Stimulated activated CD8-positive, alpha-beta memory T cell treated with anti-CD3 and anti-CD28 coated beads, Interleukin-4, amount 100 ng/mL, for 1 hour (primary cell): ENCODE data around the gene LPCAT2.

Source experiments
- DNase-seq, 2 donors: peaks; one replicate each; pipeline ENCODE4 v3.0.0-alpha.2; 2020; ENCODE audit warnings: low read depth in 2 of 2, low spot score in 1 of 2

LPCAT2 gene

GRCh38 chr16:55479430-55480140 is 29.3 kb upstream of the LPCAT2 start:
- no peak for DNase-seq

- DNase-seq: no peak
These were observed 28.6 kb upstream of the LPCAT2 start for GRCh38 chr16:55480228-55480655.

DNA sequence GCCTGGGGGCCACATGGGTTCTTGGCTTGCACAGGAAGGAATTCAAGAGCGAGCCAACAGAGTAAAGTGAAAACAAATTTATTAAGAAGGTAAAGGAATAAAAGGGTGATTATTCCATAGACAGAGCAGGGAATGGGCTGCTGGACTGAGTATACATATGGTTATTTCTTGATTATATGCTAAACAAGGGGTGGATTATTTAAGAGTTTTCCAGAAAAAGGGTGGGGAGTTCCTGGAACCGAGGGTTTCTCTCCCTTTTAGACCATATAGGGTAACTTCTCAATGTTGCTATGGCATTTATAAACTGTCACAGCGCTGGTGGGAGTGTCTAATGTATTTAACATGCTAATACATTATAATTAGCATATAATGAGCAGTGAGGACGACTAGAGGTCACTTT is 27.8 kb upstream of the LPCAT2 start:
- no peak for DNase-seq

DNA sequence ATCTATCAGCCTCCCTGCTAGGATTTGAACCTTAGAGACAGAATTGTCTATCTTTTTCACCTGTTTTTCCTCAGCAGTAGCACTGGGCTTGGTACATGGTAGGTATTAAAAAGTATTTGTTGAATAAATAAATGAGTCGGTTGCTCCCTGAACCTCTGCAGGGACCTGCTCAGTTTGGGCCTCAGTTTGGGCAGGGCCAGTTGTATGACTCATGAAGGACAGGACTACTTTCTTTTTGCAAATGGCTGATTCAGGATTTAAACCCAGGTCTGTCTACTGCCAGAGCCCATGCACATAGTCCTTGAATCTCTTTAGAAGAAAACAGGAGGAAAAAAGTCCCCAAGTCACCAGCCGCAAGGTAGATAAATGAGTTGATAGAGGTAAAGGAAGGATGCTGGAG is 26.8 kb upstream of the LPCAT2 start:
- DNase-seq: no peak

GRCh38 chr16:55487048-55487803 is 21.6 kb upstream of the LPCAT2 start:
- no peak for DNase-seq

DNA sequence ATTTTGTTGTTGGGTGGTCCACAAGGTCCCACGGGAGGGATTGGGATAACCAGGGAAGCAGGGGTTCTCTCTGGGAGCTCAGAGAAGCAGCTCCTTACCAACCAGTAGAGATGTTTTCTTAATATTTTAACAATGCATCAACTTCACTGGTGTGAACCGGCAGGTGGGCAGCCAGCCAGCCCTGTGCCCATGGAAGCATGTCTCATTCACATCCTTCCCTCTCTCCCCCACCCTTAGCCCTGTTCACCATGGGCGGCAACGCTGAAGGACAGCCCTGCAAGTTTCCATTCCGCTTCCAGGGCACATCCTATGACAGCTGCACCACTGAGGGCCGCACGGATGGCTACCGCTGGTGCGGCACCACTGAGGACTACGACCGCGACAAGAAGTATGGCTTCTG is 20.6 kb upstream of the LPCAT2 start:
- DNase-seq: no peak

DNA sequence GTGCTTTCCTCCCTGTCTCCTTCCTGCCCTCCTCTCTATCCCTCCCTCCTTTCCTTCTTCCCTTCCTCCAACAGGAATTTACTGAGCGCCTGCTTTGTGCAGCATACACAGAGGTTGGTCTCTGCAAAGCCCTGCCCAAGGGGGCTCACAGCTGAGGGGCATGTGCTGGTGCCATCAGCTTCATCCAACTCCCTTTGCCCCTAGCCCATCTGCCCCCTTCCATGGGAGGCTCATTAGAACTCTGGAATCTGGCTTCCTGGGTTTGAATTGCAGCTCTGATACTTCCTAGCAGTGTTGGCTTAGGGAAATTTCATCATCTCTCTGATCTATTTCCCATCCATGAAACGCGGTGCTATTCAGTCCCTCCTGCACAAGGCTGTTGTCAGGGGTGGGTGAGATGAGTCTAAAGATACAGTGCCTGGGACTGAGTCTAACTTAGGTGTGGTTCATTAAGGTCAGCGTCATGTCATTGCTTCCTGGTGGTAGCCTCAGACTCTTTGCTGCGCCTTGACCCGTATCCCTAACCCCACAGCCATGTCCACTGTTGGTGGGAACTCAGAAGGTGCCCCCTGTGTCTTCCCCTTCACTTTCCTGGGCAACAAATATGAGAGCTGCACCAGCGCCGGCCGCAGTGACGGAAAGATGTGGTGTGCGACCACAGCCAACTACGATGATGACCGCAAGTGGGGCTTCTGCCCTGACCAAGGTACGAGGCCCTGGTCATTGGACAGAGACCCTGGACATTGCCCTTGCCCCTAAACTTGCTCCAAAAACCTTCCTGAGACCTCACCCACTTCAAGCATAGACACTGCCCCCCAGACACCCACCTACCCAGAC is 19.5 kb upstream of the LPCAT2 start:
- DNase-seq: no peak

DNA sequence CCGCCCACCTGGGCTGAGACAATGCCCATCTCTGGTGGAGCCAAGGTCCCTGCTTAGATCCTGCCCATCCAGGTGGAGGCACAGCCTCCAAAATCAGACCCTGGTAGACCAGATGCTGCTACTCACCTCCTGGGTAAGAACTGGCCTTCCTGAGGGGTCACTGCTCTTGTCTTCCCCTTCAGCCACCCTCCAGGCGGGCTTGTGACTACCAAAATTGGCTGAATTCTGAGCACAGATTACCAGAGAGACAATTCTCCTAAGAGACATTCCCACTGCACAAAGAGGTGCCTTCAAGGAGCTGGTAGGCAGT is 19.0 kb upstream of the LPCAT2 start:
- no peak for DNase-seq

DNA sequence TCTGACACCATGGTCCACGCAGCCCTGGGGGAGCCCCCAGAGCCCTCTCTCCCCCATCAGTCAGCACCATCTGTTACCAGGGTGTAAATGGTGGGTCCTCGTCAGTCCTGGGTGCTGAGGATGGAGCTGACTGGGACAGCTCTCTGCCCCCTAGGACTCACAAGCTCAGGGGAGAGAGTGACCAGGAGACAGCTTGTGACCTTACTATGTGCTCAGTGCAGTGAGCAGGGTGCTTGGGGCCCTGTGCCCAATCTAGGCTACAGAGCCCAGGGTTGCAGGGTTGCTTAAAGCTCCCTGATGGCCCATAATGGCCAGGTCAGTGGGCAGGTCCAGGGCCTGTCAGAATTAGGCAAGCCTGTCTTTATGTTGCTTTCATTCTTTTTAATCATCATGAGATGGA is 18.6 kb upstream of the LPCAT2 start:
- DNase-seq: no peak

DNA sequence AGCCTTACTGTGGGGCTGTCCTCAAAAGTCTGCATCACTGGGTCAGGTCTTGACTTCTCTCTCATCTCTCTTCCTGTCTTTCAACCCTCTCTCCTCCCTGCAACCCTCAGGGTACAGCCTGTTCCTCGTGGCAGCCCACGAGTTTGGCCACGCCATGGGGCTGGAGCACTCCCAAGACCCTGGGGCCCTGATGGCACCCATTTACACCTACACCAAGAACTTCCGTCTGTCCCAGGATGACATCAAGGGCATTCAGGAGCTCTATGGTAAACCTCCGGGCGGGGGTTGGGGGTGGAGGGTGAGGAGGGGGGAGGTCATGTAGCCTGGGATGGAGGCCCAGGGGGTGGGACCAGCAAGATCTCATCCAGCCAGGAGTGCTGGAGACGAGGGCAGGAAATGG is 17.2 kb upstream of the LPCAT2 start:
- DNase-seq: no peak

DNA sequence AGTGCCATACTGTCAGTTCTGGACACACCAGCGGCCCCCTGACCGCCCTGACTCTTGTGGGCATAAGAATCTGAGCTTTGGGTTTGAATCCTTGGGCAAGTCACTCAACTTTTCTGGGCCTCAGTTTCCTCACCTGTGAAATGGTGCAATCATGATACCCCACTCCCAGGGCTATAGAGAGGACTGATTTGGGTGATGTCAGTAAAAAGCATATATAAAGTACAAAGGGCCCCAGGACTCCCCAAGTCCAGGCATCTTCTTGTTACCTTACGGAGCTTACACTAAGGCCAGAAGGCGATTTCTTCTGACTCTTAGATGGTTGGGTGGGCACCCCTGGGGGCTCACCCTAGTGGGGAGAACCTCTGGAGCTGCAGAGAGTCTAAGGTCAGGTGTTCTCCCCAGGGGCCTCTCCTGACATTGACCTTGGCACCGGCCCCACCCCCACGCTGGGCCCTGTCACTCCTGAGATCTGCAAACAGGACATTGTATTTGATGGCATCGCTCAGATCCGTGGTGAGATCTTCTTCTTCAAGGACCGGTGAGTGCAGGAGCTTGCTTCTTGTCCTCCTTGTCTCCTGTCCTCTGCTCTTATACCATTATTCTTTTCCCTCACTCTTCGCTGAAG is 16.0 kb upstream of the LPCAT2 start:
- no peak for DNase-seq

DNA sequence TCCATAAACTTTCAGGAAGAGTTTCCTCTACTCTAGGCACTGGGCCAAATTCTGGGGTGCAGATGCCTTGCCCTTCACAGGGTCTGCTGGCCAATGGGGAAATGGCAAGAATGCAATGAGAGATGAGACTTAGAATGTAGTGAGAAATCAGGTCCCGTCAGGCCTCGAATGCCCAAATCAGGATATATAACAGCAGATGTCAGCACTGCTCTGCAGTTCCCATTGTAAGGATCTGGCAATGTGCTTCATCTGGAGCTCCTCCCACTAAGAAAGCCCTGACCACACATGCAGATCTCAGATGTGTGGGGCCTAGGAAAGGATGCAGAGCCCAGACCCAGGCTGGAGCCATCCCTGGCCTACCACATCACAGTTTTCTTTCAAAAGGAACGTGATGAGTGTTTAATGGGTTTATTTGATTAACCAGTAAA is 13.9 kb upstream of the LPCAT2 start:
- no peak for DNase-seq

DNA sequence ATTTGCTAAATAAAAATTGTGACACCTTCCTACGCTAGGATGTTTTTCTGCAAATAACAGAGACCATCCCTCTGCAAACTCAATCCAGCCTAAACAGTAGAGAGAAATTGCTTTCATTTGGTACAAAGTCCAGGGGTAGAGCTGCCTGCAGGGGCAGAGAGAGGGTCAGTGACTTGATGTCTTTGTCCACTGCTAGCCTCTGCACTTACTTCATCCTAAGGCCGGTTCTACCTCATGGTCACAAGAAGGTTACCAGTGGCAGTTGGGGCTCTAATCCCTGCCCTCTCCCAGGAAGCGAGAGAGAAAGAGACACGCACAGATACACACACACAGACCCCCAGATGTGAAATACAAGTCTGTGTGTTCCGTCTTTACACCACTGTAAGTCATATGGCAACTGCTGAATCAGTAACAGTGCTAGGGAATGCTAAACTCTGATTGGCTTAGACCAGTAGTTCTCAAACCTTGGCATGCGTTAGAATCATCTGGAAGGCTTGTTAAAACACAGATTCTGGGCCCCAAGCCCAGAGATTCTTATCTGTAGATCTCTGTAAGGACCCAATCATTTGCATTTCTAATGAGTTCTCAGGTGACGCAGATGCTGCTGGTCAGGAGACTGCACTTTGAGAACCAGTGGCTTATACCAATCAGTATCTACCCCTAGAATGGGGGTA is 13.1 kb upstream of the LPCAT2 start:
- no peak for DNase-seq

DNA sequence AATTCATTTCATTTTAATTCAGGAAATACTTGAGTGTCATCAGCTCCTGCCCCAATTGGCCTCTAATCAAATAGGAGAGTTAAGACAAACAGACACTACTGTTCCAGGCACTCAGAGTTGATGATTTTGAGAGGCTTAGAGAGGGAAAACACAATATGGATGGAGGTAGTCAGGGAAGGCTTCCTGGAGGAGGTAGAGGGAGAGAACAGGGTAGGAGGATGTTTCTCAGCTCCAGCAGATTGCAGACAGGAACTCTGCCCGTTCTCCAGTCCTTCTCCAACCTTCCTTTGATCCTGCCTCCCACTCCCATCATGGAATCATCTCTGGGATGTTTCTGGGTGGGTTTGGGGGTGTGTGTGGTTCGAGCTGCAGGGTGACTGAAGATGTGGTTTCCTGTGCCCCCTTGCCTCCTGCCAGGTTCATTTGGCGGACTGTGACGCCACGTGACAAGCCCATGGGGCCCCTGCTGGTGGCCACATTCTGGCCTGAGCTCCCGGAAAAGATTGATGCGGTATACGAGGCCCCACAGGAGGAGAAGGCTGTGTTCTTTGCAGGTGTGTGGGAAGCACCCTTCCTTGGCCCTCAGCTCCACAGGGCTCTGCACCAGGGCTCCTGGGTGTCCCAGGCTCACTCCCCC is 12.2 kb upstream of the LPCAT2 start:
- DNase-seq: no peak

GRCh38 chr16:55497558-55497957 is 11.3 kb upstream of the LPCAT2 start:
- no peak for DNase-seq

- no peak for DNase-seq
These were observed 10.8 kb upstream of the LPCAT2 start for GRCh38 chr16:55498101-55498500.

DNA sequence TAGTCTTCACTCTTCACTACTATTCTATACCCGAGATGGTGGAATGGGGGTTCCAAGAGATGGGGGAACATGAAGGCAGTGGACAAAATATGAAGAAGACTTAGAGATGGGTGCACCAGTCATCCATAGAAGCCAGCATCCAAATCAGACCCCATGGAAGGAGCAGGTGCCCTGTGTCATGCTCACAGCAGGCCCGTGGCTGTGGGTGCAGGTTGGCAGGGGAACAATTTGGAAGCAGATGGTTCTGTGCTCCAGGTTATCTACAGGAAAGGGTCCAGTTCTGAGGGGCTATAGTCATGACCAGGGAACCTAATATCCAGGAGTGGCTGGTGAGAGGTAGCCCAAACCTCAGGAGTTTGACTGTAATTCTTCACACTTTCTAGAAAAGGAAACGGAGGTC is 9.6 kb upstream of the LPCAT2 start:
- DNase-seq: no peak

- no peak for DNase-seq
These were observed 8.8 kb upstream of the LPCAT2 start for GRCh38 chr16:55499951-55500529.

GRCh38 chr16:55500530-55501011 is 8.3 kb upstream of the LPCAT2 start:
- no peak for DNase-seq
